Left lung (tissue), 10 donors: ENCODE measurements around the gene DTL. TPM values are rescaled to one million over a fixed set of nuclear protein-coding genes. Genes with fewer than 3 reads are reported as not detected.

Experiments used
- ATAC-seq: fragments of 200-7000 bp; cut with Tn5 transposase; one replicate; pipeline ENCODE4 v1.9.1; 2020; ENCODE audit warnings: moderate library complexity
- DNase-seq, 4 donors: peaks; one replicate each; pipeline ENCODE4 v3.0.0-alpha.2; 2013 to 2020
- H3K27ac ChIP-seq, 2 donors: fragments of 200-600 bp; sonication (generic) in 1 of 2; one replicate each; pipeline versions ENCODE4 v1.5.0 to v1.8.0; 2020 to 2021
- H3K27me3 ChIP-seq, 2 donors: fragments of 200-600 bp; sonication (generic) in 1 of 2; one replicate each; pipeline versions ENCODE4 v1.5.0 to v1.8.0; 2020 to 2021
- H3K36me3 ChIP-seq, 2 donors: fragments of 200-600 bp; sonication (generic) in 1 of 2; one replicate each; pipeline versions ENCODE4 v1.5.0 to v1.8.0; 2020 to 2021
- H3K4me1 ChIP-seq, 2 donors: fragments of 200-600 bp; one replicate each; pipeline ENCODE4 v1.8.0; 2021
- H3K4me3 ChIP-seq, 2 donors: fragments of 200-600 bp; sonication (generic) in 1 of 2; one replicate each; pipeline versions ENCODE4 v1.5.0 to v1.8.0; 2020 to 2021; ENCODE audit warnings: mild to moderate bottlenecking in 1 of 2
- H3K9me3 ChIP-seq, 2 donors: fragments of 200-600 bp; sonication (generic) in 1 of 2; one replicate each; pipeline versions ENCODE4 v1.5.0 to v1.8.0; 2020 to 2021
- CTCF ChIP-seq, 2 donors: fragments of 200-600 bp; sonication (generic) in 1 of 2; IDR thresholded peaks; one replicate each; pipeline versions ENCODE4 v1.5.0 to v1.8.0; 2021; ENCODE audit warnings: antibody characterized with exemption in 2 of 2
- intact Hi-C, 2 donors: fragments of 100-400 bp; cut with DNase I; formaldehyde crosslinking; loops; one replicate each; pipeline versions ENCODE4 v1.11.2 to v1.14.2; 2022
- polyA plus RNA-seq, 6 donors: library from polyadenylated mRNA; unstranded; fragments of 120-200 nt; gene quantifications; one replicate each; pipeline ENCODE4 v1.2.1, GENCODE V29; 2013; ENCODE audit not compliant: insufficient read length in 6 of 6
- total RNA-seq, 2 donors: library from RNA; stranded (reverse); fragmentation: NEBNext Ultra II Directional; extraction: Animal tissue kit (Norgen Biotek cat#: 25700); gene quantifications; one replicate each; pipeline ENCODE4 v1.2.1, GENCODE V29; 2021
- donor health status: DM: no; HTN: yes; CAD: no.
- donor health status: DM: no; HTN: no; CAD: no.

Gene DTL
- total and polyA plus RNA-seq, 8 donors: 8.7 to 38.3 (median 28.2) TPM

GRCh38 chr1:212002536-212002935 lies 33.0 kb upstream of the DTL start:
- Histone ChIP-seq H3K4me1 (no peaks in the 10 kb centered on the region), H3K9me3 (no peaks in the 10 kb centered on the region), H3K36me3 (peaks cover 0 to 59% of the 10 kb centered on the region in 2 donors), H3K27me3 (no peaks in the 10 kb centered on the region), H3K27ac (no peak overlapping the region), H3K4me3 (no peak overlapping the region)
- intact Hi-C loops: no loop called here
- ATAC-seq: no peak
- DNase-seq: no peak
- no peak for TF ChIP-seq CTCF (IDR thresholded peaks at IDR 0.05)

- Histone ChIP-seq H3K36me3 (peaks cover 0 to 53% of the 10 kb centered on the region in 2 donors), H3K27me3 (no peaks in the 10 kb centered on the region), H3K4me3 (no peak overlapping the region), H3K9me3 (no peaks in the 10 kb centered on the region), H3K27ac (no peak overlapping the region), H3K4me1 (no peaks in the 10 kb centered on the region)
- ATAC-seq: no peak
- DNase-seq: no peak
- no peak for TF ChIP-seq CTCF (IDR thresholded peaks at IDR 0.05)
- intact Hi-C loops: no loop called here
These were observed 30.5 kb upstream of the DTL start for GRCh38 chr1:212004895-212005608.

- no peak overlapping the region for H3K4me3 ChIP-seq
- DNase-seq (no peak), ATAC-seq (no peak)
- TF ChIP-seq CTCF (IDR thresholded peaks at IDR 0.05): no peak
- intact Hi-C loops: no loop called here
- no peaks in the 10 kb centered on the region for H3K27me3 ChIP-seq
- no peaks in the 10 kb centered on the region for H3K9me3 ChIP-seq
- no peaks in the 10 kb centered on the region for H3K4me1 ChIP-seq
- peaks cover 0 to 36% of the 10 kb centered on the region in 2 donors for H3K36me3 ChIP-seq
- H3K27ac ChIP-seq: no peak overlapping the region
These were observed 28.4 kb upstream of the DTL start for GRCh38 chr1:212007178-212007577.

GRCh38 chr1:212007886-212008285 lies 27.7 kb upstream of the DTL start:
- ATAC-seq (no peak), DNase-seq (no peak)
- TF ChIP-seq CTCF (IDR thresholded peaks at IDR 0.05): no peak
- Histone ChIP-seq H3K36me3 (peaks cover 0 to 35% of the 10 kb centered on the region in 2 donors), H3K4me1 (no peaks in the 10 kb centered on the region), H3K27ac (no peak overlapping the region), H3K4me3 (no peak overlapping the region), H3K9me3 (no peaks in the 10 kb centered on the region), H3K27me3 (no peaks in the 10 kb centered on the region)
- intact Hi-C loops: no loop called here

- no peak for ATAC-seq
- Histone ChIP-seq H3K36me3 (peaks cover 0 to 25% of the 10 kb centered on the region in 2 donors), H3K4me3 (no peak overlapping the region), H3K27ac (no peak overlapping the region), H3K9me3 (no peaks in the 10 kb centered on the region), H3K4me1 (no peaks in the 10 kb centered on the region), H3K27me3 (no peaks in the 10 kb centered on the region)
- no peak for TF ChIP-seq CTCF (IDR thresholded peaks at IDR 0.05)
- no peak for DNase-seq
- intact Hi-C loops: no loop called here
These were observed 26.0 kb upstream of the DTL start for GRCh38 chr1:212009561-212009960.
